Smooth muscle cell of trachea (primary cell): ENCODE data around the gene SRMS. TPM values are rescaled to one million over a fixed set of nuclear protein-coding genes. Genes with fewer than 3 reads are reported as not detected.

ENCODE experiments used
- total RNA-seq: library from RNA; depleted of rRNA; stranded (reverse); fragments of >200 nt; gene quantifications from 2 replicates; pipeline ENCODE4 v1.2.1, GENCODE V29; 2014

The SRMS gene, protein sequence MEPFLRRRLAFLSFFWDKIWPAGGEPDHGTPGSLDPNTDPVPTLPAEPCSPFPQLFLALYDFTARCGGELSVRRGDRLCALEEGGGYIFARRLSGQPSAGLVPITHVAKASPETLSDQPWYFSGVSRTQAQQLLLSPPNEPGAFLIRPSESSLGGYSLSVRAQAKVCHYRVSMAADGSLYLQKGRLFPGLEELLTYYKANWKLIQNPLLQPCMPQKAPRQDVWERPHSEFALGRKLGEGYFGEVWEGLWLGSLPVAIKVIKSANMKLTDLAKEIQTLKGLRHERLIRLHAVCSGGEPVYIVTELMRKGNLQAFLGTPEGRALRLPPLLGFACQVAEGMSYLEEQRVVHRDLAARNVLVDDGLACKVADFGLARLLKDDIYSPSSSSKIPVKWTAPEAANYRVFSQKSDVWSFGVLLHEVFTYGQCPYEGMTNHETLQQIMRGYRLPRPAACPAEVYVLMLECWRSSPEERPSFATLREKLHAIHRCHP
- total RNA-seq = not detected in 2 replicates

DNA sequence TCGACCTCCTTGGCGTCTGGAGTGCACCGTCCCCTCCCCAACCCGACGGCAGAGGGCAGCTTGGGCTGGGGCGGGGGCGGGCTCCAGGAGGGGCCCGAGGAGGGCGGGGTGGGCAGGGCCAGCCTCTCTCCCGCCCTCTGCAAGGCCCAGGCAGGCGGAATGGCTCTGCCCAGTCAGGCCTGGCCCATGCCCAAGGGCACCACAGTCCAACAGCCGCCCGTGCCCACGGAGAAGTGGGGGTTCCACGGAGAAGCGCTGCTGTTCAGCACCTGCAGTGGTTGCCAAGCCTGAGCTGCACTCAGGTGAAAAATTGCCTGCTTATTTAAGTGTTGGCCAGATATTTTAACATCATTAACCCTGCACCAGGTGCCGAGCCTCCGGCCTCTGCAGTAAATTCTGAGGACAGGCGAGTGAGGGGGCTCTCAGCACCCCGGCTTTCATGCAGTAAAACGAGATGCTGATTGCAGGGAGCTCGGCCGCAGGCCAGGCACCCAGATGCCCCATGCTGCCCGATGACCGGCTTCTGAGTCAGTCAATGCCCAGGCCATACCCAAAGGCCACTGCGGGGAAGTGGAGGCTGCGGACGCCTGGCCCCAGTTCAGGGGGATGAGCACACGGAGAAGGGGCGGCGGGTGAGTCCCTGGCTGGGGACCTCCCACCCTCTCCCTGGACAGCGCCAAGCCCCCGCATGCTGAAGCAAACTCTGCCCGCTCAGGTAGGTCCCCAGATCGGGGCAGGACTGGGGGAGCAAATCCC is at the start of gene SRMS:
TSS of gene SRMS (minus strand) at position 25 of the 756 bp plus-strand sequence. CDS start 286 bp downstream, outside the sequence.

DNA sequence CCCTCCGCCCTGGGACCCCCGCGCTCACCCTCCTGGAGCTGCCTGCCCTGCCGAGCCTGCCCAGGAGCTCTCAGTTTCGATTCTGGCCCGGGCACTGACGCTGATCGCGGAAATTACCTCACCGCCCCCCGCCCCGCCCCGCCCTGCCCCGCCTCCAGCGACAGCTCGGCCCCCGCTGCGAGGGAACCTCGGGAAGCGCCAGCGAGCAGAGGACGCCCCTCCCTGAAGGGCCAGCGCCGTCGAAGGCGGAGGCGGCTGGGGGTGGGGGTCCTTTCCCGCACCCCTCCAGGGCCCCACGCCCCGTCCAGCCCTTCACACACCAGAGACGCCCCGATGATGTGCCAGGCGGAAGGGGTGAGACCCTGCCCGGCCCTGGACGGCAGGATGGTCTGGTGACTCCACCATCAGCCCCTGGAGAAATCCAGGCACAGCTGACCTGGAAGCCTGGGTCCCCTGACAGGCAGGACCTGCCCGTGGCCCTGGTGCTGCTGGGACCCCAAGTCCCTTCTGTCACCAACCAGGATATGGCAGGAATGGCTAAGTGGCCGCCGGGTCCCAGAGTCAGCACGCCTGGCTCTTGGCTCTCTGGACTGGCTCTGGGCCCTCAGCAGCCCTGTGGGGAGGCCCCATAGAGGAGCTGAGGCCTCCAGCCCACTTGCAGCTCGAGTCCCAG is 26.7 kb upstream of the SRMS start, which contains the start of gene HELZ2:
TSS of gene HELZ2 (minus strand) at position 84 of the 673 bp plus-strand sequence. CDS start 1,854 bp downstream, outside the sequence.

DNA sequence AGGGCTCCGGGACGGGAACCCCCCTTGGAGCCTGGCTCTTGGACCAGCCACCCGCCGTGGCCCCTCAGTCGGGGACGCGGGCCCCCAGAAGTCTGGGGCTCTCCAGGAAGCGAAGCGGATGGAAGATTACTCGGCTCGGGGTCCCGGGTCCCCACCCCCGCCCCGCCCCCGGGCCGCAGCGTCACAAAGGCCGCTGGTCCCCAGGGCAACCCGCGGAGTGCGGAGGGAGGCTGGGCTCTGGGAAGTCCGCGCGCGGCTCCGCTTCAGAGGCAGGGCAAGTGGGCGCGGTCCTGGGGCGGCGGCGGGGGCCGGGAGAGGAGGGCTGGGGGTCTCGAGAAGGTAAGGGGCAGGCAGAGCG is 6.4 kb upstream of the SRMS start, which contains the start of gene FNDC11:
TSS of gene FNDC11 (plus strand) at position 227 of the 358 bp plus-strand sequence. CDS start 1,505 bp downstream, outside the sequence.

DNA sequence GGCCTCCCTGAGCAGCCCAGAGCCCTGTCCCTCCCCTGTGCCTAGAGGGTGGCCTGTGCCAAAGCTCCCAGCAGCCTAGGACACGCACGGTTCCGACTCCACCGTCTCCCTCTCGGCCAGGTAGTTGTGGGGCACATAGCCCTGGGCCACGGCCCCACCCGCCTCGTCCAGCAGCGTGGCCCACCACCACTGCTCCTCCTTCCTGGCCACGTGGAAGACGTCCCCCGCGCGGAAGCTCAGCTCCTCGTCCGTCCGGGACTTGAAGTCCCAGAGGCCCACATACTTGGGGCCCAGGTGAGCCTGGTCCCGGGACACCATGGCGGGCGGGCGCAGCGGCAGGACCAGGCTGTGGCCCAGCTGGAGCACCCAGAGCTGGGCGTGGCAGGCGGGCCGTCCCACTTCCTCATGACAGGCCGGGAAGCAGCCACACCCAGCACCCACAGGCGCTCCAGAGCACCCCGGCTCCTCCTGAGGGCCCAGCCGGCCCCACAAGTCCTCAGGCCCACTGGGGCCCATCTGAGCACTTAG is 10.5 kb downstream of the SRMS start, which contains the start of gene PTK6:
TSS of gene PTK6 (minus strand) at position 380 of the 528 bp plus-strand sequence. CDS start at position 318, 62 bp downstream.

DNA sequence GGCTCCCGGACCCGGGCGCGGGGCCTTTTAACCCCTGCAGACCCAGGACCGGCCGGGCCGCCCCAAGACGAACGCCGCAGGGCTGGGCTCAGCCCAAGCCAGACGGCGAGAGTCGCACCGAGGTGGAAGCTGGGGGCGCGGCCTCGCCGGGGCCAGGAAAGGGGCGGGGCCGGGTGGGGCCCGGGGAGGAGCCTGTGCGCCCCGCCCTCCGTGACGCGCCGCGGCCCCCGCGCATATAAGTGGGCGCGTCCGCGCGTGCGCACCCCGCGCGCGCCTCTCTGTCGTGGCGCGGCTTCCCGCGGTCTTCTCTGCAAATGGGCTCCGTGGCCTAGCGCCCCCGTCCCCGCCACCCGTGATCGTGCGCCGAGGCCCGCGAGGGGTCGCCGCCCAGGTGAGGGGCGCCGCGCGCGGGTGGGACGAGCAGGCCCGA is 27.0 kb downstream of the SRMS start, which contains the start of gene PPDPF:
TSS of gene PPDPF (plus strand) at position 262 of the 430 bp plus-strand sequence. CDS start 544 bp downstream, outside the sequence.

DNA sequence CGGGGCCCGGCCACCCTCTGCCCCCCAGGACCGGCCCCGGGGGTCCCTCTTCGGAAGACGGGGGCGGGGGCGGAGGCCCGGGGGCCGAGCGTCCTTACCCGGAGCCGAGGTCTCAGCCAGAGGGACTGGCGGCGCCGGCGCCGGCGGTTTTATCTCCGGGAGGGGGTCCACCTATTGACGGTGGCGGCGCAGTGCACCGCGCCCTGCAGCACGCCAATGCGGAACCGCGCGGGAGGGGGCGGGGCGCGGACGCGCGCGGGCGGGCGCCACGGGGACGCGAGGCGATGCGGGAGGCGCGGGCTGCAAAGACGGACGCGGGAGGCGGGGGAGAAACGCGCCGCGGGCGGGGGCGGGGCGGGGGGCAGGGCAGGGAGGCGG is 48.6 kb downstream of the SRMS start, which contains the start of gene EEF1A2:
TSS of gene EEF1A2 (minus strand) at position 124 of the 378 bp plus-strand sequence. CDS start 1,320 bp downstream, outside the sequence.

Other genes starting within 250 kb of the SRMS start
- gene CHRNA4, start 186.4 kb downstream of the SRMS start, total RNA-seq = not detected in 2 replicates
- under 0.01 TPM in 1 of 2 replicates, not detected in the other for gene KCNQ2, start 75.1 kb downstream of the SRMS start, total RNA-seq
- 0.87 and 8.6 TPM in 2 replicates for gene EEF1A2, start 48.7 kb downstream of the SRMS start, total RNA-seq
- 56.0 and 105 TPM in 2 replicates for gene PPDPF, start 27.0 kb downstream of the SRMS start, total RNA-seq
- 0.17 TPM in 1 of 2 replicates, not detected in the other for gene PTK6, start 10.4 kb downstream of the SRMS start, total RNA-seq
- gene FNDC11, start 6.4 kb upstream of the SRMS start, total RNA-seq = 1.8 and 2.3 TPM in 2 replicates
- 49.3 and 67.3 TPM in 2 replicates for gene HELZ2, start 26.5 kb upstream of the SRMS start, total RNA-seq
- gene GMEB2, start 79.4 kb upstream of the SRMS start, total RNA-seq = 10.6 and 14.4 TPM in 2 replicates
- gene STMN3, start 105.7 kb upstream of the SRMS start, total RNA-seq = 27.2 and 36.7 TPM in 2 replicates
- 12.2 and 14.7 TPM in 2 replicates for gene RTEL1, start 110.6 kb upstream of the SRMS start, total RNA-seq
- gene TNFRSF6B, start 148.9 kb upstream of the SRMS start, total RNA-seq = 24.3 and 66.5 TPM in 2 replicates
- 39.0 and 42.9 TPM in 2 replicates for gene ARFRP1, start 160.2 kb upstream of the SRMS start, total RNA-seq
- 19.9 and 24.1 TPM in 2 replicates for gene ZGPAT, start 160.3 kb upstream of the SRMS start, total RNA-seq
- 6.1 and 9.3 TPM in 2 replicates for gene LIME1, start 188.9 kb upstream of the SRMS start, total RNA-seq
- gene SLC2A4RG, start 192.0 kb upstream of the SRMS start, total RNA-seq = 39.1 and 85.3 TPM in 2 replicates